Skeletal muscle tissue (tissue), 4 donors: Measurements from ENCODE around the gene PDZK1IP1. TPM values are rescaled to one million over a fixed set of nuclear protein-coding genes. Genes with fewer than 3 reads are reported as not detected.
"Not testable (repeated sequence)": the region's sequence is repeated elsewhere in the genome, so short reads cannot be mapped to it uniquely, and the experiment has no call there.

Experiments
- H3K27ac ChIP-seq: one replicate; pipeline ENCODE4 v1.7.0; 2013; ENCODE audit warnings: mild to moderate bottlenecking, low read depth, low read length, inconsistent platforms
- H3K27me3 ChIP-seq, 3 donors: one replicate each; pipeline ENCODE4 v1.7.0; 2013; ENCODE audit warnings: low read length in 3 of 3; ENCODE audit not compliant: control insufficient read depth in 3 of 3, insufficient read depth in 3 of 3
- H3K36me3 ChIP-seq, 3 donors: one replicate each; pipeline ENCODE4 v1.7.0; 2013; ENCODE audit warnings: low read length in 3 of 3; ENCODE audit not compliant: control insufficient read depth in 3 of 3, insufficient read depth in 3 of 3
- H3K4me1 ChIP-seq, 3 donors: one replicate each; pipeline ENCODE4 v1.7.0; 2013; ENCODE audit warnings: low read length in 3 of 3, mild to moderate bottlenecking in 3 of 3; ENCODE audit not compliant: control insufficient read depth in 3 of 3, insufficient read depth in 3 of 3
- H3K4me3 ChIP-seq, 3 donors: one replicate each; pipeline ENCODE4 v1.7.0; 2013; ENCODE audit warnings: low read length in 3 of 3
- H3K9ac ChIP-seq, 3 donors: one replicate each; pipeline ENCODE4 v1.7.0; 2013; ENCODE audit warnings: low read length in 3 of 3, mild to moderate bottlenecking in 3 of 3, moderate library complexity in 2 of 3, low read depth in 1 of 3
- H3K9me3 ChIP-seq, 3 donors: one replicate each; pipeline ENCODE4 v1.7.0; 2013; ENCODE audit warnings: low read length in 3 of 3; ENCODE audit not compliant: control insufficient read depth in 3 of 3
- total RNA-seq: library from RNA; depleted of rRNA; stranded (reverse); fragments of >200 nt; gene quantifications from one replicate; pipeline ENCODE4 v1.2.3, GENCODE V29; 2014
- donor health status: Osteomylitis.

The PDZK1IP1 gene
- total RNA-seq, 1 donor from 2014 or later, result not detected

DNA sequence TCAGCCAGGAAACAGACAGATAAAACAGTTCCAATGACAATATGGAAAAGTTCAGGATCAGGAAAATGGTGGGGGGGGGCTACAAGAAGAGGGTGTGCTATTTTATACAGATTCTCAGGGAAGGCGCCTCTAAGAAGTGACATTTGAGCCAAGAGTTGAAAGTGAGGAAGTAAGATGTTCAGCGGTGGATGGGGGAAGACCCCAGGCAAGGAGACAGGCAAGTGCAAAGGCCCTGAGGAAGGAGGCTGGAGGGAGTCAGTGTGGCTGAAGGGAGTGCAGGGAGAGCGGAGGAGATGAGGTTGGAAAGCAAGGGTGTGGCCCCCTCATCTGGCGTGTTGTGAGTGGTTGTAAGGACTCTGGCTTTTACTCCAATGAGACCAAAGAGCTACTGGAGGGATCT lies 8.4 kb upstream of the PDZK1IP1 start:
- peaks cover 0 to under 1% (median 0%) of the 10 kb centered on the region in 3 donors for H3K4me1 ChIP-seq
- no peak overlapping the region for H3K4me3 ChIP-seq
- H3K36me3 ChIP-seq, result no peaks in the 10 kb centered on the region
- H3K9me3 ChIP-seq, result peaks cover 0 to 2% (median 0%) of the 10 kb centered on the region in 3 donors
- H3K27ac ChIP-seq, result no peak overlapping the region
- no peak overlapping the region for H3K9ac ChIP-seq
- H3K27me3 ChIP-seq, result peaks cover 0 to 13% (median 9%) of the 10 kb centered on the region in 3 donors

DNA sequence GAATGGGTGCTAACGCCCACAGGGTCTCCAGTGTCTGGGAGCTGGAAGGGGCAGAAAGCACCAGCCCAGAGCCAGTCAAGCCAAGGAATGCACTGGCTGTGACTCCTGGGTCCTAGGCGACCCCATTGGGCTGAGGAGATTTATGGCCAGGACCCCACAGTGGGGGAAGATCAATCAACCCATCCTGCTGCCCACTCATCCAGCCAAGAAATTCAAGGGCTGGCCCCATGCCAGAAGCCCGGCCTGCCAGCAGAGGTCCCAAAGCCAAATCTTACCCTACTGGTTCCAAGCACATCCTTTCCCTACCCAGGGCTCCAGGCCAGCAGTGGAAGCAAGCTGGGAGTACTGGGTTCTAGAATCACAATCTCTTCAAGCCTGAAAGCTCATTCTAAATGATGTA lies 6.8 kb upstream of the PDZK1IP1 start:
- H3K4me3 ChIP-seq, result no peak overlapping the region
- no peaks in the 10 kb centered on the region for H3K36me3 ChIP-seq
- no peak overlapping the region for H3K27ac ChIP-seq
- no peak overlapping the region for H3K9ac ChIP-seq
- peaks cover 0 to 13% (median 9%) of the 10 kb centered on the region in 3 donors for H3K27me3 ChIP-seq
- no peaks in the 10 kb centered on the region for H3K9me3 ChIP-seq
- peaks cover 10 to 16% (median 10%) of the 10 kb centered on the region in 3 donors for H3K4me1 ChIP-seq

DNA sequence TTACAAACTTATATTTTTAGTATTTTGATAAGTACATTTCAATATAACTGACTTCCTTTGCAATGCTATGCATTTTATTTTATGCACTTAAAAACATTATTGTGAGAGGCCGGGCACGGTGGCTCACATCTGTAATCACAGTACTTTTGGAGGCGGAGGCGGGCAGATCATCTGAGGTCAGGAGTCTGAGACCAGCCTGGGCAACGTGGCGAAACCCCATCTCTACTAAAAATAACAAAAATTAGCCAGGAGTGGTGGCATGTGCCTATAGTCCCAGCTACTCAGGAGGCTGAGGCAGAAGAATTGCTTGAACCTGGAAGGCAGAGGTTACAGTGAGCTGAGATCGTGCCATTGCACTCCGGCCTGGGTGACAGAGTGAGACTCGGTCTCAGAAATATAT lies 6.1 kb upstream of the PDZK1IP1 start:
- Histone ChIP-seq H3K27me3 (peaks cover 0 to 13% (median 9%) of the 10 kb centered on the region in 3 donors), H3K4me1 (peaks cover 10 to 23% (median 12%) of the 10 kb centered on the region in 3 donors)
- not testable (repeated sequence) for H3K27ac ChIP-seq, H3K36me3 ChIP-seq, H3K9me3 ChIP-seq, H3K9ac ChIP-seq, H3K4me3 ChIP-seq

DNA sequence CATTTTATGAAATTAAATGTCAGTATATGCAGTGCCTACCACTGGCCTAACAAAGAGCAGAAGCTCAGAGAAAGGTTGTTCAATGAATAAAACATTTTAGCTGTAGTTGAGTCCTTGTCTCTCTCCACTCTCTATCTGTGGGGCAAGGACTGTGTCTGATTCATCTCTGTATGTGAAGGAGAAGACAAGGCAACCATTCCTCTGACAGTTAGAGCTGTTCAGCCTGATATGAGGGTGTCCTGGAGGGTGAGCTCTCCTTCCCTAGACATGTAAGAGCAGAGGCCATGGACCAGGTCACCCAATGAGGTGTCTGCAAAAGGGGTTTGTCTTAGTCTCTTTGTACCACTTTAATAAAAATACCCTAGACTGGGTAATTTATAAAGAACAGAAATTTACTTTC lies 4.5 kb upstream of the PDZK1IP1 start:
- H3K4me3 ChIP-seq, result no peak overlapping the region
- no peaks in the 10 kb centered on the region for H3K36me3 ChIP-seq
- H3K9ac ChIP-seq, result no peak overlapping the region
- peaks cover 24 to 38% (median 26%) of the 10 kb centered on the region in 3 donors for H3K4me1 ChIP-seq
- no peaks in the 10 kb centered on the region for H3K9me3 ChIP-seq
- peaks cover 0 to 10% (median 5%) of the 10 kb centered on the region in 3 donors for H3K27me3 ChIP-seq
- H3K27ac ChIP-seq, result no peak overlapping the region

DNA sequence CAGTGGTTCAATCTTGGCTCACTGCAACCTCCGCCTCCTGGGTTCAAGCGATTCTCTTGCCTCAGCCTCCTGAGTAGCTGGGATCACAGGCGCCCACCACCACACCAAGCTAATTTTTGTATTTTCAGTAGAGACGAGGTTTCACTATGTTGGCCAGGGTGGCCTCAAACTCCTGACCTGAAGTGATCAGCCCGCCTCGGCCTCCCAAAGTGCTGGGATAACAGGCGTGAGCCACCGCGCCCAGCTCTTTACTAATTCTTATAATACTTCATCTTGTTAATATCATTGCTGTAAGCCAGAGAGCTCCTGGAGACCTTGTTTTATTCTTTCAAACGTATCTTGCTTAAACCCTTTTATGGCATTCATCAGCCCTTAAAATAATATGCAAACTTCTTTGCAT lies 3.7 kb upstream of the PDZK1IP1 start:
- H3K27me3 ChIP-seq, H3K36me3 ChIP-seq, H3K4me3 ChIP-seq, H3K27ac ChIP-seq, H3K9ac ChIP-seq, H3K9me3 ChIP-seq: not testable (repeated sequence)
- H3K4me1 ChIP-seq, result peaks cover 24 to 38% (median 26%) of the 10 kb centered on the region in 3 donors

DNA sequence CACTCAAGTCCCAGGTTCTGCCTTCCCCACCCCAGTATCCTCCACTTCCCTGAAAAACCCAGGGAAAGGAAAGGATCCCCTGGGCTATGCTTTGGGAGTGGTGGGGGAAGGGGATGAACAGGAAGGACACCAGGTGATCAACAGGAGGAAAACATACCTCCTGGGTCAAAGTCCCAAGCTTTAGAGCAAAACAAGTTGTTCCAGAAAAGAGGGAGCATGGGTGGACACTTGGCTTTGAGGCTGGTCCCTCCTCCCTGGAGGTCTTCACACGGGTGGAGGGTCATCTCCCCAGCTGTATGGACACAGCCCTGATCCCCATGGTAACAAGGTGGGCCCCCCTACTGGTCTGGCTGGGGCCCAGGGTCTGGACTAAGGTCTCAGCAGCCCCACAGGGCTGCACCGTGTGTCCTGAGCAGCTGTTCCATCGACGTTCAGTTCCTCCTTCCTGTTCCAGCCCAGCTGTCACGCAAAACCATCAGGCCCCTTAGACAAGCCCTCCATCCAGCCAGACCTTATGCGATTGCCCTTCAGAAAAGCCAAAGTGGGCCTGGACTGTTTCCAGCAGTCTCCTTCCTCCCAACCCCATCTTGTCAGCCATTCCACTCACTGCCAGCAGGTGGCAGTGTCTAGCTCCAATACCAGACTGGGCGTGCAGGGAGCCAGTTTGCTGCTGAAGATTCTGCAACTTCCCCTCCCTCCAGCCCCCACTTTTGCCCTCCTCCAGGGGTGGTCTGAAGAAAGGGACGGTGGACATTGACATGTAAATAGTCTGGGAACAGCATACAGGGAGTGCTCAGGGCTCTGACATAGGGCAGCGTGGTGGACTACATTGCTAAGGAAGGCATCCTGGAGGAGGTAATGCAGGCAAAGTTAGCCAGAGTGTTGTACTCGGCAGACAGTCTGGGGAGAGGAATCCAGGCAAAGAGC lies 2.9 kb upstream of the PDZK1IP1 start:
- Histone ChIP-seq H3K4me1 (peaks cover 24 to 38% (median 26%) of the 10 kb centered on the region in 3 donors), H3K36me3 (no peaks in the 10 kb centered on the region), H3K27ac (no peak overlapping the region), H3K9ac (no peak overlapping the region), H3K4me3 (peak overlapping the region in 1 of 3 donors; percentile 29), H3K27me3 (no peaks in the 10 kb centered on the region), H3K9me3 (no peaks in the 10 kb centered on the region)

DNA sequence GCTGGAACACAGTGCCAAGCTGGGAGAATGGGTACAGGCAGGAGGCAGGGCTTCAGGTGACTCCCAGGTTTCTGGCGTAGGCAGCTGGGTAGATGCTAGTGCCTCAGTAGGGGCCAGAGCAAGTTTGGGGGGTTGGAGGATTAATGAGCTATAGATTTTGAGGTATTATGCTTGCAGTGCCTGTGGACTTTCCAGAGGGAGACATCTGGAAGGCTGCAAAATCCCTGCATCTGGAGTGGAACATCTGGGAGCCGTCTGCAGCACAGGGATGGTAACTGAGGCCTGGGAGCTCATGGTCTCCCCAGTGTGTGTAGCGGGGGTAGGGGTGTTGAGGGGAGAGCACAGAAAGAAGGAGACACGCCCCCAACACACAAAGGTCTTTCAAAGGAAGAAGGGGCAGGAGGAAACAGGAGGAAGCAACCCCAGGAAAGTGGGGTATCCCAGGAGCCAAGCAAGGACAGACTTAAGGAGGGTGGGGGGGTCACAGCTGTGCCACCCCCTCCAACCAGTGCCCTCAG lies 2.2 kb upstream of the PDZK1IP1 start:
- no peak overlapping the region for H3K4me3 ChIP-seq
- no peaks in the 10 kb centered on the region for H3K36me3 ChIP-seq
- no peaks in the 10 kb centered on the region for H3K9me3 ChIP-seq
- H3K4me1 ChIP-seq, result peaks cover 24 to 38% (median 26%) of the 10 kb centered on the region in 3 donors
- no peak overlapping the region for H3K9ac ChIP-seq
- no peaks in the 10 kb centered on the region for H3K27me3 ChIP-seq
- H3K27ac ChIP-seq, result no peak overlapping the region

DNA sequence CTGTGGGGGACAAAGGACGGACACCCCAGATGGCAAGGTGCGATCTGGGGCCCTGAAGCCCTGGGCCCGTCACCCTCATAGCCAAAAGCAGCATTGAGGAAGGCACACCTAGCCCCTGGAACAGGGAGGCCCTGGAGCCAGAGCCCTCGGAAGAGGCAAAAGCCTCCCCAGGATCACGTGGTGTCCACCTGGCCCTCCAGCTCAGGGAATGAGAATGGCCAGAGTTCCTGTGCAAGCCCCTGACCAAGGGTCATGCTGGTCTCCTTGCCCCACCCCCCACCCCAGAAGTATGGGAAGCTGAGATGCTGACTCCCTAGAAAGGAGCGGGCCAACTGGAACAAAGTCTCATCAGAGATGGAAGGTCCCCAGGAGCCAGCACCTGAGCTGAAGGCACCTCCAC lies 1.0 kb upstream of the PDZK1IP1 start:
- Histone ChIP-seq H3K36me3 (no peaks in the 10 kb centered on the region), H3K9me3 (no peaks in the 10 kb centered on the region), H3K4me1 (peaks cover 24 to 38% (median 26%) of the 10 kb centered on the region in 3 donors), H3K27me3 (no peaks in the 10 kb centered on the region), H3K4me3 (no peak overlapping the region), H3K9ac (peak overlapping the region; percentile 6 to 54 (median 40)), H3K27ac (no peak overlapping the region)

DNA sequence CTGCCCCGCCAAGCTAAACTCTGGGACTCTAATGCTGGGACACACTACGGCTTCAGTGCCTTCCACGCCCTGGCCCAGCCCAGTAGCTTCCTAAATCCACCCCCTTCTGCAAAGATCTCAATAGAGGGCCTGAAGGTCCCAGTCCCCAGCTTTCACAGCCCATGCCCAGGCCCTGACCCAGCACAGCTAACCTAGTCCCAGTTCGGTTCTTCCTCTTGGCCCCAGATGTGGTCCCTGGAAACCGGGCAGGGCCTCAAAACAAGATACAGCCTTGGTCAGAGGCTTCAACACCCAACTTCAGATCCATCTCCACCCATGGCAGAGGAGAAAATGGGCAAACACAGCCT lies 646 bp upstream of the PDZK1IP1 start:
- Histone ChIP-seq H3K4me3 (peak overlapping the region in 1 of 3 donors; percentile 41), H3K4me1 (peaks cover 24 to 38% (median 26%) of the 10 kb centered on the region in 3 donors), H3K36me3 (no peaks in the 10 kb centered on the region), H3K27me3 (no peaks in the 10 kb centered on the region), H3K9ac (peak overlapping the region; percentile 6 to 54 (median 40)), H3K27ac (no peak overlapping the region), H3K9me3 (no peaks in the 10 kb centered on the region)
